GM21423 (cell line): ENCODE results near the gene GATB.

Experiments used
- ATAC-seq: cut with Tn5 transposase; IDR thresholded peaks from one replicate; pipeline ENCODE4 v1.9.1; 2021; ENCODE audit warnings: mild to moderate bottlenecking, moderate library complexity; ENCODE audit not compliant: unreplicated experiment

Gene GATB

DNA sequence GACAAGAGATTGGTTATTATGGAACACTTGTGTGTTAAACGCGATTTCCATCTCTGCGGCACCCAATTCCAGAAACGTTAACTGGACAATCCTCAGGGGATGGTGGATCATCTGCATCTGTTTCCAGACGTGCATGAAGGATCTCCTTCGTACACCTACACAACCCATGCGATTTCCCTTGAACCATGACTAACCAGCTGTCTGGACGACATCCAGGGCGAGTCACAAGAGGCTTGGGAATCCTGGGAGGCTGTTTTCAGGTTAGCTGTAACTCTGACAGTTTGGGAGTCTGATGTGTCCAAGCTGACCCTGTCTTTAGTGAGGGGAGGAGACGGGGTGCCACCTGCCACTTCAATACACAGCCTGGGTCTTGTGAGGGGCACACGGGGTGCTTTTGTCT is 84.5 kb downstream of the GATB start:
- no peak for ATAC-seq

- no peak for ATAC-seq
These were observed 85.3 kb downstream of the GATB start for GRCh38 chr4:151675411-151675971.

GRCh38 chr4:151674804-151675391 is 85.9 kb downstream of the GATB start:
- ATAC-seq = no peak

DNA sequence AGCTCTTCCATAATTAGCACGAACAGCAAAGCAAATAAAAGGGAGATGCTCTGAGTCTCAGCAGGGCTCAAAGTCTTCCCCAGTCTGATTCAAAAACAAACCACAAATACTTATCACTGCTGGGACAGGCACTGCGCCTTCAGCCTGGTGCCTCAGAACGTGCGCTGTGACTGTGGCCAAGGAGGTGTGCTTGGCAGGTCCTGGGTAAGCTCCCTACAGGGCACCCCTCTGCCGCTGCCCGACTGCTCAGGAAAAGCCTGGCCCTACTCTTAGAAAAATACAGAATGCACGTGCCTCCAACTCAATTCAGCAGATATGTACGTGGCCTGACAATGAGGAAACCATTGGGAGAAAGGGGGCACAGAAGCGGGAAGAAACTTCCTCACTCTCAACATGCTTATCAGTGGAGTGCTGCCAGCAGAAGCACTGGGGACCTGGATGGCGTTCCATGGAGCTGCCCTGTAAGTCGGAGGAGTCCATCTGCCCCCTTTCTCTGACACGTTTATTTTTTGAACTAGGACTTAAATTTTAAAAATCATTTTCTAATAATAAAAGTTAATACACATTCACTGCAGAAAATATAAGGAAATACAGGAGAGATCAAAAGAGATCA is 86.8 kb downstream of the GATB start:
- ATAC-seq = no peak

DNA sequence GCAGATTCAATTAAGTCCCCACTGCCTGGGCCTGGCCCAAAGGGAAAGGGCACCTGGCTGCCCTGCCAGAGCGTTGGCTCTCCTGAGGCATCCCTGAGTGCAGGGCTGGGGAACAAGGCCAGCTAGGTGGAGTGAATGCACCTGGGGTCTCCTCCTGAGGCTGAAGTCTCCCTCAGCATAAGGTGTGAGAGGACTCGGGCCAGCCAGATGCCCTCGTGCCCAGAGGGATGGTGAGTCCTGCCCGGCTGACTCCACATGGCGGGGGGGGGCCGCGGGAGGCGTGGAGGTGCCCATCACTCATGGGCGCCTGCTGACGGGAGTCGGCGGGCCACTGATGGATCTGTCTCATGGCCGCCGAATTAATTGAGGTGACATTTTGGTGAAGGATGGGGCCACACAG is 87.8 kb downstream of the GATB start:
- no peak for ATAC-seq

DNA sequence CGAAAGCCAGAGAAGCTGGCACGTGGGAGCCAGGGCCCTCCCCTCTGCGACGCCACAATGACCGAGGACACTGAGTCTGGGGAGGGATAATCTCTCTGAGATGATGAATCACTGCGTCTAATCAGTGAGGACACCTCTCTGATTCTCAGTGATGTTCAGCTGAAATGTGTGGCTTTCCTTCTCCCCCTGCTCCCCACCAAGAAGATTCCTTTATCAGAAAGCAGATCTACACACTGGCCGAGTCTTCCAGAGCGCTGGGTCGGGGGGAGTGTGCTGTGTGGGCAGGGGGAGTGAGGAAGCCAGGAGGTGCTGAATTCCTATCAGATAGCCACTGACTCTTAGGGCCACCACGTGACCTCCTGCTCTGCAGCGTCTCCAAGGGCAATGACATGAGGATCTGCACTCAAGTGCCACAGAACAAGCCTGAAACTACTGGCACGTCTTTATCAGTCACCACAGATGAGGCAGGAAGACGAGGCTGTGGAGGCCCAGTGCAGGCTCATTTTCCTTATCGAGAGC is 89.2 kb downstream of the GATB start:
- no peak for ATAC-seq

DNA sequence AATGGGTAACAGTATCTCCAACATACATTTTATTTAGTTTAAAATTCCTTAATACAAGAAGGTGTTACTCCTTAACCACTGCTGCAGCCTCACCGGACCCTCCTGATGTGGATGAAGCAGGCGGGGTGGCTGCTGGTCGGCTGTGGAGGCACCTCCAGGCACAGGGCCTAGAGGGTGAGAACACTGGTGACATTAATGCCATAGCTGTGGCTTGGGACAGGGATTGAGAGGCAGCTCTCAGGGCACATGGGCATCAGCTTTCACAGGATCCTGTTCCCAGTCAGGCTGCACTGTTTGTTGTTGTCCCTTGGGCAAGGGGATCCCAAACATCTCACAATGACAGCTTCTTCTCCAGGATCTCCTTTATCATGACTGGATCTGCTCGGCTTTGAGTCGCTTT is 90.0 kb downstream of the GATB start:
- ATAC-seq = no peak

GRCh38 chr4:151669990-151670389 is 90.8 kb downstream of the GATB start:
- ATAC-seq = no peak

DNA sequence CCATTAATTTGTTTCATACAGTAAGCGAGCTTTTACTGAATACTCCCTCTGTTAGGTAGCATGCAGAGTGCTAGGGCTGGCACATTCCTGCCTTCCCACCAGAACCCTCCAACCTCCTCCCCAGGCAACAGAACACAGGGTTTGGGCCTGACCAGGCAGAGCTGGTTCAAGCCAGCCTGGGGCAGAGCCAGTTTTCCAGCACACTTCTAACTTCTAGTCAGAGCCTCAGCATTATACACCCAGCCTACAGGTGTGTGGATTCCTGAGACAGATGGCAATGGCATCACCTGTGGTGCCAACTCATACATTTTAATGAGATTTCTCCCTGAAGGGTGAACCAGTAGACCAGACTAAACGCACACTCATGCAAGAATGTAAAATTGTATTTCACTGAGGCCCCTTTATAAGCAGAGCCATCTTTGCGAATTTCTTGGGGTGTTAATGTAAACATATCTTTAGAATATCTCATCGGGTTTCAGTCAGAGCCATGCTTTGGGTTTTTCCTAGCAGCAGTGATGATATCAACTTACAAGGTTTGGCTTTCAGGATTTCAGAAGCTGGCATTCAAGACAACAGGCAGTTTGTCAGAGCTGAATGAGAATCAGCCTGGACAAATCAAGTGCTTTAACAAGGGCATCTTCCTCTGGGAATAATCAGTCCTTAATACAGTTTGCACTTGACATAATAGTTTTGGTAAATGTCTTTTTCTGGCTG is 92.0 kb downstream of the GATB start:
- ATAC-seq = no peak

DNA sequence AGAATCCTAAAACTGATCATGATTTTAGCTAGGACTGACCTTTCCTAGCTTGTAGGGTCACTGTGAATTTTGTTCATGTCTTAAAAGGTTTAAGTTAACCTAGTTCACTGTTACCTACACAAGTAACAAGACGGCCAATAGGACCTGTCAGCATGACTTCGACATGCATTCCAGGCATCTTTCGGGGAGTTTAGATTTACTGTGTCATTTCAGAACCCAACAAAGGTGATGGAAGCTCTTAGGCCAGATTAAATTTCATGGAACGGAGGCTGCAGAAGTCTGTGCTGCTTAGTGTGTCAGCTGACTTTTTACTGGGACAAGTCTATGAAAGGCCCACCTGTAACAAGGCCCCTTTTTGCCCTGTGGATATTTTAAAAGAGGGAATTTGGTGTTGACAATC is 93.1 kb downstream of the GATB start:
- ATAC-seq = no peak

GRCh38 chr4:151667048-151667447 is 93.8 kb downstream of the GATB start:
- no peak for ATAC-seq

GRCh38 chr4:151666501-151666900 is 94.3 kb downstream of the GATB start:
- no peak for ATAC-seq

GRCh38 chr4:151665785-151666127 is 95.1 kb downstream of the GATB start:
- ATAC-seq = no peak

- ATAC-seq = no peak
These were observed 95.6 kb downstream of the GATB start for GRCh38 chr4:151665022-151665784.

DNA sequence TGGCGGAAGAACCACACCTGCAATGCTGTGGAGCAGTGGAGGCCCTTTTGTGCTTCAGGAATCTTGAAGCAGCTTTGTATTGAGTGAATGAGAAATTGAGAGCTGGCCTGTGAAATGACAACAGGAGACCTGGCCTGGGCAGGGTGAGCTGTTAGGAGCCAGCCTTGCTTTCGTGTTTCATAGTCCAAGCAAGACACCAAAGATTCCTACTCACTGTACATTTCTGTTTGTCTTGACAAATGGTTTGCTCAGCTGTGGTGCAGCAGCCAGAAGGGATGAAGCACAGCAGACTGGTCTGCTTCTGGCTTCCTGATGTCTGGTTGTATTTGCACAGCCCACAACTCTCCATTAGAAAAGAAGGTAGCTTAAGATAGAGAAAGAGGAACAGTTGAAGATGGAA is 96.5 kb downstream of the GATB start:
- no peak for ATAC-seq

DNA sequence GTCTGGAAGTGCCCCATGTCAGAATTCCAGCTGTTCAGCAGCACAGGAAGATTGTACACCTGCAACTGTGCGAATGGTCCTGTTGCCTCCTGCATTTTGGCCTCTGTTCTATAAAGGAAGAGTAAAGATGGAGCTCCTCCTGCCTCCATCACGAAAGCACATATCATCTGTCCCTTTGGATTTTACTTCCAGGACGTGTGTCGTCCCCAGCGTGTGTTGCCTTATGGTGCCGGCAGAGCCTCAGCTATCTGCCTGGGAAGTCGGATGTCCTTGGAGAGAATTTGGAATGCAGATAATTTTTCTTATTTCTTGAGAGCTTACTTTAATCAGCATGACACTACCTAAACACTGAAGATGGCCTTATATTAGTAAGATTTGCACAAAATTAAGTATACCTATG is 97.7 kb downstream of the GATB start:
- no peak for ATAC-seq

DNA sequence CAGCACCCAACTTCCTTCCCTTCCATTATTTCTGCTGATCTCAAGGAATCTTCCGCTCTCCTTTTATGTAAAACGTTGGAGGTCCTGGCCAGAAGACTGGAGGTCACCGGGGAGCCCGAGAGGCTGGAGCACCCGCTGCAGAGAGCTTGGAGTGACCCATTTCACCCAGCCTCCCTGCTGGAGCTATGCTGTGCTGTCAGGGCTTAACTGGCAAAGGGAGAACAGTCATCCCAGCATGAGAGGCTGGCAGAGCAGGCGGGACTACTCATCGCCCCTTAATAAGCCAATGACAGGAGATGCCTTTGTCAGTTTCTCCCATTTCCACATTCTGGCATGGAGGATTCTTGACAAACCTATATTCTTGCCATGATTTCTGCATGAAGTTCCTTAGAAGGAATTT is 98.9 kb downstream of the GATB start:
- no peak for ATAC-seq

DNA sequence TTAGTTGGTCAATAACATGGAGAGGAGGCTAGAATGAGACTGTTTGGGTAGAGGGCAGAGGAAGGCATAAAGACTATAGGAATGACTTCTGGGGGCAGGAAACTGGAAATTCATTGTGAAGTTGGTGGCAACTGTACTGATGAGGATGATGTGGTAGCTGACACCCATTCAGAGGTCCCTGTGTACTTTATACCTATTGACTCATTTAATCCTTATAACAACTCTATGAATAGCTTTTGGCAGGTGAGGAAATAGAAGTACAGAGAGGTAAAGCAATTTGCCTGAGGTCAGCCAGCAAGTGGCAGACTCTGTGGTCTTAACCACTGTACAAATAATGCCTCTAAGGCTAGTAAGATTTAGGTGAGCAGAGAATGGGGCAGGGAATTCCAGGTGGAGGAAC is 100.1 kb downstream of the GATB start:
- no peak for ATAC-seq

- no peak for ATAC-seq
These were observed 101.0 kb downstream of the GATB start for GRCh38 chr4:151659601-151660364.

GRCh38 chr4:151658959-151659600 is 101.7 kb downstream of the GATB start:
- no peak for ATAC-seq
